Loucy (cell line): ENCODE measurements around the gene MAPRE3.

Source experiments
- EZH2phosphoT487 ChIP-seq: fragments of 200-600 bp; IDR thresholded peaks from 2 replicates; pipeline ENCODE4 v1.6.1; 2018; ENCODE audit warnings: antibody characterized with exemption, mild to moderate bottlenecking, moderate library complexity, borderline replicate concordance
- TF ChIP-seq, protein P1 (sequence below): fragments of 200-600 bp; sonication (generic); conservative IDR thresholded peaks from 2 replicates; pipeline ENCODE4 v1.5.1; 2014; ENCODE audit warnings: mild to moderate bottlenecking, antibody characterized with exemption, low read length

DNA sequence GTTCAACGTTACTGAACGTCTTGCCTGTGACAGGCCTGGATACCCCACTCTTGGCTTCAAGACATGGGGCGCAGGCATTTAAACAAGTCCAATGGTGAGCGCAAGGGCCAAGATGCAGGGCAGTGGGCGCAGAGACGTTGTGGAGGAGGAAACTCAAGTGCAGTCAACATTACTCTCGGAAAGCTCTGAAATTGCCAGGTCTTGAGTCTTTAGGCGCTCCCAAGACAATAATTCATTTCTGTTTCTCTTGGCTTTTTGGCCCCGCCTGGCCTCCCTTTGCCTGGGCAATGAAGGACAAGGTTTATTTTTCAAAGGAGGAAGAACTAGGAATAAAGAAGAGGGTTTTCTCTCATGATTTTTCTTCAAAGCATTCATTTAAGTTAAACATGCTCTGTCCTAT is 49.0 kb downstream of the MAPRE3 start:
- TF ChIP-seq, protein P1, sequence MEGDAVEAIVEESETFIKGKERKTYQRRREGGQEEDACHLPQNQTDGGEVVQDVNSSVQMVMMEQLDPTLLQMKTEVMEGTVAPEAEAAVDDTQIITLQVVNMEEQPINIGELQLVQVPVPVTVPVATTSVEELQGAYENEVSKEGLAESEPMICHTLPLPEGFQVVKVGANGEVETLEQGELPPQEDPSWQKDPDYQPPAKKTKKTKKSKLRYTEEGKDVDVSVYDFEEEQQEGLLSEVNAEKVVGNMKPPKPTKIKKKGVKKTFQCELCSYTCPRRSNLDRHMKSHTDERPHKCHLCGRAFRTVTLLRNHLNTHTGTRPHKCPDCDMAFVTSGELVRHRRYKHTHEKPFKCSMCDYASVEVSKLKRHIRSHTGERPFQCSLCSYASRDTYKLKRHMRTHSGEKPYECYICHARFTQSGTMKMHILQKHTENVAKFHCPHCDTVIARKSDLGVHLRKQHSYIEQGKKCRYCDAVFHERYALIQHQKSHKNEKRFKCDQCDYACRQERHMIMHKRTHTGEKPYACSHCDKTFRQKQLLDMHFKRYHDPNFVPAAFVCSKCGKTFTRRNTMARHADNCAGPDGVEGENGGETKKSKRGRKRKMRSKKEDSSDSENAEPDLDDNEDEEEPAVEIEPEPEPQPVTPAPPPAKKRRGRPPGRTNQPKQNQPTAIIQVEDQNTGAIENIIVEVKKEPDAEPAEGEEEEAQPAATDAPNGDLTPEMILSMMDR = no peak
- TF ChIP-seq EZH2phosphoT487 = no peak
